MM.1S (cell line): ENCODE data around the gene MMADHC.

Experiments used
- DNase-seq: peaks from one replicate; pipeline ENCODE4 v3.0.0-alpha.2; 2015
- H2AFZ ChIP-seq: fragments of 300-600 bp; sonication (generic); 2 replicates; pipeline ENCODE4 v1.6.0; 2016; ENCODE audit warnings: antibody characterized with exemption, low read length
- H3F3A ChIP-seq: fragments of 300-600 bp; sonication (generic); 2 replicates; pipeline ENCODE4 v1.6.1; 2016; ENCODE audit warnings: mild to moderate bottlenecking, antibody characterized with exemption, low read length, moderate library complexity, mixed read lengths; ENCODE audit not compliant: insufficient read depth
- H3K27ac ChIP-seq: fragments of 300-600 bp; sonication (generic); 2 replicates; pipeline ENCODE4 v1.5.1; 2016; ENCODE audit warnings: mild to moderate bottlenecking, low read length
- H3K27me3 ChIP-seq: fragments of 300-600 bp; sonication (generic); replicated peaks from 2 replicates; pipeline ENCODE4 v1.6.0; 2016; ENCODE audit warnings: low read length; ENCODE audit not compliant: insufficient read depth
- H3K36me3 ChIP-seq: fragments of 300-600 bp; sonication (generic); replicated peaks from 2 replicates; pipeline ENCODE4 v1.6.1; 2016; ENCODE audit warnings: mild to moderate bottlenecking, low read length, mixed read lengths; ENCODE audit not compliant: insufficient read depth
- H3K4me1 ChIP-seq: fragments of 300-600 bp; sonication (generic); 2 replicates; pipeline ENCODE4 v1.6.1; 2016; ENCODE audit warnings: low read length, mixed read lengths
- H3K4me2 ChIP-seq: fragments of 300-600 bp; sonication (generic); 2 replicates; pipeline ENCODE4 v1.6.0; 2016; ENCODE audit warnings: low read depth, low read length
- H3K4me3 ChIP-seq: fragments of 300-600 bp; sonication (generic); 2 replicates; pipeline ENCODE4 v1.5.1; 2016; ENCODE audit warnings: low read length, mixed read lengths
- H3K79me2 ChIP-seq: fragments of 300-600 bp; sonication (generic); 2 replicates; pipeline ENCODE4 v1.6.1; 2016; ENCODE audit warnings: mixed run types, low read length, mixed read lengths
- H3K9ac ChIP-seq: fragments of 300-600 bp; sonication (generic); 2 replicates; pipeline ENCODE4 v1.6.1; 2016; ENCODE audit warnings: low read length, mixed read lengths
- H3K9me2 ChIP-seq: fragments of 300-600 bp; sonication (generic); replicated peaks from 2 replicates; pipeline ENCODE4 v1.6.1; 2016; ENCODE audit warnings: mild to moderate bottlenecking, low read length, mixed read lengths; ENCODE audit not compliant: insufficient read depth
- H3K9me3 ChIP-seq: fragments of 300-600 bp; sonication (generic); replicated peaks from 2 replicates; pipeline ENCODE4 v1.6.1; 2016; ENCODE audit warnings: mild to moderate bottlenecking, low read length, mixed read lengths; ENCODE audit not compliant: insufficient read depth
- H4K20me1 ChIP-seq: fragments of 300-600 bp; sonication (generic); 2 replicates; pipeline ENCODE4 v1.6.1; 2016; ENCODE audit warnings: mild to moderate bottlenecking, low read length, moderate library complexity, mixed read lengths; ENCODE audit not compliant: insufficient read depth
- EZH2 ChIP-seq: fragments of 300-600 bp; sonication (generic); optimal IDR thresholded peaks from 2 replicates; pipeline ENCODE3; 2017; ENCODE audit warnings: low read depth, mild to moderate bottlenecking, antibody characterized with exemption, low read length, mixed read lengths
- EZH2phosphoT487 ChIP-seq: fragments of 300-600 bp; sonication (generic); IDR thresholded peaks from 2 replicates; pipeline ENCODE4 v1.6.1; 2018; ENCODE audit warnings: antibody characterized with exemption, low read length
- TF ChIP-seq, protein P1 (sequence below): fragments of 300-600 bp; sonication (generic); IDR thresholded peaks from 2 replicates; pipeline ENCODE4 v1.5.1; 2016; ENCODE audit warnings: antibody characterized with exemption, low read length, mixed read lengths

Gene MMADHC

DNA sequence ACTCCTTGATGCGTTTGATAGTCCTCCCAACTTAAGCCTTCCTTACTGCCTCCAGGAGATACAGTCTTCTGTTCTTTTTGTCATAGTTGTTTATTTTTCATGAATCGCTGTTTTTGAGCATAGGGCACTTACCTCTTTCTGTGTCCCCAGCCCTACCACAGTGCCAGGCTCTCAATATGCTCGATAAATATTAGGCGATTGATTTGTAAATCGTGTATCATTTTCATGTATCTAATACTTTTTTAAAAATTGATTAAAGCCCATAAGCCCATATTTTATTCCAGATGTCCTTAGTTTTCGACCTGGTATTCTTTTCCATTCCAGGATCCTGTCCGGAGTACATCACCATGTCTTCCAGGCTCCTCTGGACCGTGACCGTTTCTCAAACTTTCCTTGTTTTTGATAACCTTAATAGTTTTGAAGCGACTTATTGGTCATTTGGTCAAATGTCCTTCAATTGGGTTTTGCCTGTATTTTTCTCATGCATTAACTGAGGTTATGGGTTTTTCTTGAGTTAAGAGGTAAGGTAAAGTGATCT lies 444 bp upstream of the MMADHC start:
- peak overlapping the region; percentile 92 for H2AFZ ChIP-seq
- TF ChIP-seq EZH2phosphoT487 = no peak
- TF ChIP-seq EZH2 = no peak
- TF ChIP-seq, protein P1, sequence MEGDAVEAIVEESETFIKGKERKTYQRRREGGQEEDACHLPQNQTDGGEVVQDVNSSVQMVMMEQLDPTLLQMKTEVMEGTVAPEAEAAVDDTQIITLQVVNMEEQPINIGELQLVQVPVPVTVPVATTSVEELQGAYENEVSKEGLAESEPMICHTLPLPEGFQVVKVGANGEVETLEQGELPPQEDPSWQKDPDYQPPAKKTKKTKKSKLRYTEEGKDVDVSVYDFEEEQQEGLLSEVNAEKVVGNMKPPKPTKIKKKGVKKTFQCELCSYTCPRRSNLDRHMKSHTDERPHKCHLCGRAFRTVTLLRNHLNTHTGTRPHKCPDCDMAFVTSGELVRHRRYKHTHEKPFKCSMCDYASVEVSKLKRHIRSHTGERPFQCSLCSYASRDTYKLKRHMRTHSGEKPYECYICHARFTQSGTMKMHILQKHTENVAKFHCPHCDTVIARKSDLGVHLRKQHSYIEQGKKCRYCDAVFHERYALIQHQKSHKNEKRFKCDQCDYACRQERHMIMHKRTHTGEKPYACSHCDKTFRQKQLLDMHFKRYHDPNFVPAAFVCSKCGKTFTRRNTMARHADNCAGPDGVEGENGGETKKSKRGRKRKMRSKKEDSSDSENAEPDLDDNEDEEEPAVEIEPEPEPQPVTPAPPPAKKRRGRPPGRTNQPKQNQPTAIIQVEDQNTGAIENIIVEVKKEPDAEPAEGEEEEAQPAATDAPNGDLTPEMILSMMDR = no peak
- H3K9me3 ChIP-seq = no peaks in the 10 kb centered on the region
- H3K4me2 ChIP-seq = peak overlapping the region; percentile 79
- peak overlapping the region; percentile 90; the same call in 1 of the 2 replicates for H3K27ac ChIP-seq
- no peak for DNase-seq
- H3K9me2 ChIP-seq = no peaks in the 10 kb centered on the region
- H4K20me1 ChIP-seq = peaks cover 2% of the 10 kb centered on the region; the same call in 1 of the 2 replicates
- H3K4me1 ChIP-seq = peaks cover 29% of the 10 kb centered on the region
- H3K9ac ChIP-seq = peak overlapping the region; percentile 99
- peaks cover 8% of the 10 kb centered on the region for H3K36me3 ChIP-seq
- peaks cover 46% of the 10 kb centered on the region for H3K79me2 ChIP-seq
- no peaks in the 10 kb centered on the region for H3F3A ChIP-seq
- H3K4me3 ChIP-seq = peak overlapping the region; percentile 98
- H3K27me3 ChIP-seq = no peaks in the 10 kb centered on the region

DNA sequence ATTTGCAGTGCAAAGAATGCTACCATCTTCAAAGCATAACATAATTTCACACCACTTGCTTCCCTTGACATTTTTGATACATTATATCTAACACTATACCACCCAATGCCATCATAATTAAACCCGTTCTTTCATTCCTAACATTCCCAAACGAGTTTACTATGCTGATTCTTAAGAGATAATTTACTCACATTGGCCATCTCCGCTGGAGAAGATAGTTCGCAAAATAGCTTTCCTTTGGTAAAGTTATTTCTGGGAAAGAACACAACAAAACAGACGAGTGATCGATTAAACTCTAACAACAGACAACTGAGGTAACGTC lies 716 bp downstream of the MMADHC start:
- peak overlapping the region; percentile 79 for H3K4me2 ChIP-seq
- H4K20me1 ChIP-seq = peaks cover 4% of the 10 kb centered on the region; the same call in 1 of the 2 replicates
- peak overlapping the region; percentile 90; the same call in 1 of the 2 replicates for H3K27ac ChIP-seq
- peak overlapping the region; percentile 92 for H2AFZ ChIP-seq
- H3K4me3 ChIP-seq = peak overlapping the region; percentile 98
- DNase-seq = no peak
- H3K27me3 ChIP-seq = no peaks in the 10 kb centered on the region
- H3K36me3 ChIP-seq = peaks cover 16% of the 10 kb centered on the region
- H3K9ac ChIP-seq = peak overlapping the region; percentile 99
- H3K9me3 ChIP-seq = no peaks in the 10 kb centered on the region
- H3K9me2 ChIP-seq = no peaks in the 10 kb centered on the region
- no peaks in the 10 kb centered on the region for H3F3A ChIP-seq
- TF ChIP-seq, protein P1 = no peak
- H3K4me1 ChIP-seq = peaks cover 31% of the 10 kb centered on the region
- H3K79me2 ChIP-seq = peaks cover 56% of the 10 kb centered on the region

DNA sequence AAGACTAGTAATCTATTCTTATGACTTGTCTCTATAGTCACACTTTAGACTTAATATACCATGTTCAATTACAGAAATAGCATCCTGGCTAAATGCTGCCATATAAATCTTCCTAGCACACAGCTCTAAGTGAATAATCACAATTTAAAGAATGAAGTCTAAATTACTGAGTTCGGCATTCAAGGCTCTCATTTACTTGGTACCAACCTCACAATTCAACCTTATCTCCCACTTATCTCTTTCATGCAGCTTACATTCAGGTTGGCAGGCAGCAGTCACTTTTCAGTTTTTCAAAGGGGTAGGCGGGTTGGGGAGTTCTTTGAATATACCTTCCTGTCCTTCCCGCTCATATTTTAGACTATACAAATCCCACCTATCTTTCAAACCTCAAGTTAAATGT lies 1.5 kb downstream of the MMADHC start:
- Histone ChIP-seq H3F3A (no peaks in the 10 kb centered on the region), H3K4me3 (peak overlapping the region; percentile 98), H3K9me3 (no peaks in the 10 kb centered on the region), H3K79me2 (peaks cover 63% of the 10 kb centered on the region), H3K9ac (peak overlapping the region; percentile 99; the same call in 1 of the 2 replicates), H3K27ac (no peak overlapping the region), H4K20me1 (peaks cover 4% of the 10 kb centered on the region; the same call in 1 of the 2 replicates), H3K4me2 (peak overlapping the region; percentile 79), H3K4me1 (peaks cover 32% of the 10 kb centered on the region), H3K27me3 (no peaks in the 10 kb centered on the region), H2AFZ (no peak overlapping the region), H3K36me3 (peaks cover 24% of the 10 kb centered on the region), H3K9me2 (no peaks in the 10 kb centered on the region)
- DNase-seq = no peak
- TF ChIP-seq EZH2 (no peak), EZH2phosphoT487 (no peak)
- TF ChIP-seq, protein P1 = no peak
